CD4-positive, alpha-beta T cell treated with Interferon gamma for 1 hour (primary cell): Measurements from ENCODE around the gene LONP2.
"Not testable (repeated sequence)": the region's sequence is repeated elsewhere in the genome, so short reads cannot be mapped to it uniquely, and the experiment has no call there.

Experiments used
- DNase-seq: peaks from one replicate; pipeline ENCODE4 v3.0.0-alpha.2; 2020

LONP2 gene

DNA sequence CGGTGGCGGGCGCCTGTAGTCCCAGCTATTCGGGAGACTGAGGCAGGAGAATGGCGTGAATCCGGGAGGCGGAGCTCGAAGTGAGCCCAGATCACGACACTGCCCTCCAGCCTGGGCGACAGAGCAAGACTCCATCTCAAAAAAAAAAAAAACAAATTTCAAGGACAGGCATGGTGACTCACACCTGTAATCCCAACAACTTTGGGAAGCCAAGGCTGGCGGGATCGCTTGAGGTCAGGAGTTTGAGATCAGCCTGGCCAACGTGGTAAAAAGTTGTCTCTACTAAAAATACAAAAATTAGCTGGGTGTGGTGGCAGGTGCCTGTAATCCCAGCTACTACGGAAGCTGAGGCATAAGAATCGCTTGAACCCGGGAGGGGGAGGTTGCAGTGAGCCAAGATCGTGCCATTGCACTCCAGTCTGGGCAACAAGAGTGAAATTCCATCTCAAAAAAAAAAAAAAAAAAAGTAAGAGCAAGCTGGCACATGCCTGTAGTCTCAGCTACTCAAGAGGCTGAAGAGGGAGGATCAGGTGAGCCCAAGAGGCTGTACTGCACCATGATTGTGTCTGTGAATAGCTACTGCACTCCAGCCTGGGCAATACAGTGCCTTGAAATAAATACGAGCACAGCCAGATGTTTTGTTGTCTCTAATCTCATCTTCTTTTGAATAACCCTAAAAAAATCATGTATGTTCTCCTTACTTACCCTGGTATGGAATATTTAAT is 126.7 kb downstream of the LONP2 start:
- DNase-seq: not testable (repeated sequence)

GRCh38 chr16:48371393-48371780 is 127.3 kb downstream of the LONP2 start:
- no peak for DNase-seq

DNA sequence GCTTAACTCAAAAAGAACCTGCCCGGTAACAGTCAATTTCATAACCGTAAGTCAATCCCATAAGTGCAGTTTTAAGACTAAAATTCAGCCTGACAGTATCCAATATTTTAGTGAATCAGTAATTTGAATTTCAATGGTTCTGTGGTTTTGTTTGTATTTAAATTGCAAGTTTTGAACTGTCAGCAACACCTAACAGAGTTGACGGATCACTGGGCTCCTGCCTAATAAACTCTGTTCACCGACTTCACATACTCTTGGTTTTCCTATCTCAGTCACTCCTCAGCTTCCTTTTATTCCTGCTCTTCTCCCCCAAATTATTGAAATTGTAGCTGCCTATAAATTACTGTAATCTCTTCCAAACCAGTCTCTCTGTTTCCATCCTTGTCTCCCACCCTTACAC is 128.6 kb downstream of the LONP2 start:
- no peak for DNase-seq

- DNase-seq: no peak
These were observed 129.3 kb downstream of the LONP2 start for GRCh38 chr16:48373258-48374029.

DNA sequence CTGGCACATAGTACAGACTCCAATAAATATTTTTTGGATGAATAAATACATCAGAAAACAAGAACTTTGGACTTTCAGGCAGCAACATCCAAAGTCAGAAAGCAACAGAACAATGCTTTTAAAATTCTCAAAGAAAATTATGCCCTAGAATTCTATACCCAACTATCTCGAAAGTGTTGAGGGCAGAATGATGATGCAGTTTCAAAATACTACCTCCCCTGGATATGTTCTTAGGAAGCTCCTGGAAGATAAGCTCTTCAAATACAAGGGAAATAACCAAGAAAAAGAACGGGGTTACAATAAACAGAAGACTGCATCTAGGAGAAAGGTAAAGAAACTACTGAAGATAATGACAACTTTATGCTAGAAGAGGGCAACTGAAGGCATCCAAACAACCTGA is 130.2 kb downstream of the LONP2 start:
- DNase-seq: no peak

- DNase-seq: not testable (repeated sequence)
These were observed 133.2 kb downstream of the LONP2 start for GRCh38 chr16:48377301-48377700.

DNA sequence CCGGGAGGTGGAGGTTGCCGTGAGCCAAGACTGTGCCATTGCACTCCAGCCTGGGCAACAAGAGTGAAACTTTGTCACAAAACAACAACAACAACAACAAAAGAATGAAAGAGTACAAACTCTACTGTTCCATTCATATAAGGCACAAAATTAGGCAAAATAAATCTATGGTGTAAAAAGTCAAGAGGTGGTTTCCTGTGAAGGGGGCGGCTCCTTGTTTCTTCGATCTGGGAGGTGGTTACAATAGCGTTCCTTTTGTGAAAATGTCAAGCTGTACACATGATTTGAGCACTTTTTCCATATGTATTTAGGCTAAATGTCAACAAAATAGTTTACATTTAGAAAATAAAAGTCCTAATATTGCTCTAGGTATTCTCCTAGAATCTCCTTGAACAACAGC is 134.2 kb downstream of the LONP2 start:
- DNase-seq: no peak

DNA sequence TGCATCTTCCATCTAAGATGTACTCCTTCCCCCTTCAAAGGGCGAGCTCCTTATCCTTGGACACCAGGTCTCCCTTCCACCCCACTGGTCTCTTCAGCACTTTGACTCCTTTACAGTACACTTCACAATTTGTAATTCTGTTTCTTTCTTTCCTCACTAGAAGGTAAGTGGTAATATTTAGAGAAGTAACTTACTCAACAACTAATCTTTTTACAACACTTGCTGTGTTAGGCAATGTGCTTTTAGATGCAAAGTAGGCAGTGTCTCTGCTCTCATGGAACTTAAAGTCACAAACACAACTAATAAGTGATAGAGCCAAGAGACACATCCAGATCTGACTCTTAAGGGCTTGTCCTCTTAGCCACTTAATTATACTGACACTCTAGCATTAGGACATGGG is 134.7 kb downstream of the LONP2 start:
- DNase-seq: no peak

GRCh38 chr16:48381201-48381600 is 137.1 kb downstream of the LONP2 start:
- no peak for DNase-seq

- DNase-seq: no peak
These were observed 138.0 kb downstream of the LONP2 start for GRCh38 chr16:48382131-48382530.

DNA sequence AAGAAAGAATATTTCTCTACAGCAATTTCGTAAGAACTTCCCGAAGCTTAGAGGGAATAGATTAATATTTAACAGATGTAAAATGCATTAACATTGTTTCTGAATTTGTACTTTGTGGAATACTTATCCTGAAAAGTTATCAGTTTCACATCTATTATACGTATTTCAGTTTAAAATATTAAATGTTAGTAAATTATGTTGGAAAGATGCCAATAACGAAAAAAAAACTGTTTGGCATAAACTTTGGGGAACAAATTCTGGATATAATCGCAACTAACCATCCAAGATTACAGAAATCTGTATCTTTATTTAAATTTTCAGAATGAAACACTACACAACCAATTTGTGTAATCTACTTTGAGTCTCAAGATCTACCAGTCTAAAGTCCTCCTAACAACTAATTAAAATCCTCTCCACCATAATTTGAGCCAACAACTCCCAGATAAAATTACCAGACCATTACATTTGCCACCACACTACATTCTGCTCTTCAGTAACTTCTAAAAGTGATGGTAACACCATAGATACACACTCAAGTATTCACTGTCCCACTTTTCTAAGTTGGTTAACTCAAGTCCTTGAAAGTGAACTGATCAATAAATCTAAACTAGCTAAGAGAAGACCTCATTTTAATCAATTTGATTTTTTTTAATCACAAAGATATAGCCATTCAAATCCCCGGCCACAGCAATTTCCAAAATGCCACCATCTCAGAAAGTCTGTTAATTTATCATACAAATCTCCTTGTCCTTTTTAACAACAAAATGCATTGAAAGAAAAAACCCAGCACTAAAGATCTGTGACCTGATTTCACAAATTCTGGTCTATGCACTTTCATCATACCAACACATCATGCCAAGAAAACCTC is 139.1 kb downstream of the LONP2 start:
- DNase-seq: no peak

DNA sequence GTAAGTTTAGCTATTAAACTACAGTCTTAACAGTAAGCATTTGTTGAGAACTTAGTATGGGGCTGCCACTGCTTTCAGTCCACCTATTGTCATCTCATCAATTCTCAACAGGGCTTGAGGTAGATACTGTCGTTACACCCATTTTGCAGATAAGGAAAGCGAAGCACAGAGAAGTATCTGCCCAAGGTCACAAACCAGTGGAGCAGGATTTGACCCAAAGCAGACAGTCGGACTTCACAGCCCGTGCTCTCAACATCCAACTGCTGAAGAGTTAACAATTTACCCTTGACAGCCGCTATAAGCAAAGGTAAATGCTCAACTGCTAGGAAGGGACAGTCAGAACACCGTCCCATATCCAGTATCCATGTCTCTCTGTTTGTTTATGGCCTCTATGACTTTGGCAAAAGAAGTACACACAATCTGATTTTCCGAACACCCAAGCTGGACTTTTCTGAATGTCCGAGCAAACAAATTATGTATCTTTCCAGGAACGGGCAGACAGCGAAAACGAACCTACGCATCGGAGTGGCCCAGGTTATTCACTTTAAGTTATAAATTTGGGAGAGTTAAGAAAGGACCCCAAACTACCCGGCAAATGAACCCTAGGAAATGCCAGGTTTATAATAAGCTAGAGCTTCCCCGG is 139.9 kb downstream of the LONP2 start:
- no peak for DNase-seq

DNA sequence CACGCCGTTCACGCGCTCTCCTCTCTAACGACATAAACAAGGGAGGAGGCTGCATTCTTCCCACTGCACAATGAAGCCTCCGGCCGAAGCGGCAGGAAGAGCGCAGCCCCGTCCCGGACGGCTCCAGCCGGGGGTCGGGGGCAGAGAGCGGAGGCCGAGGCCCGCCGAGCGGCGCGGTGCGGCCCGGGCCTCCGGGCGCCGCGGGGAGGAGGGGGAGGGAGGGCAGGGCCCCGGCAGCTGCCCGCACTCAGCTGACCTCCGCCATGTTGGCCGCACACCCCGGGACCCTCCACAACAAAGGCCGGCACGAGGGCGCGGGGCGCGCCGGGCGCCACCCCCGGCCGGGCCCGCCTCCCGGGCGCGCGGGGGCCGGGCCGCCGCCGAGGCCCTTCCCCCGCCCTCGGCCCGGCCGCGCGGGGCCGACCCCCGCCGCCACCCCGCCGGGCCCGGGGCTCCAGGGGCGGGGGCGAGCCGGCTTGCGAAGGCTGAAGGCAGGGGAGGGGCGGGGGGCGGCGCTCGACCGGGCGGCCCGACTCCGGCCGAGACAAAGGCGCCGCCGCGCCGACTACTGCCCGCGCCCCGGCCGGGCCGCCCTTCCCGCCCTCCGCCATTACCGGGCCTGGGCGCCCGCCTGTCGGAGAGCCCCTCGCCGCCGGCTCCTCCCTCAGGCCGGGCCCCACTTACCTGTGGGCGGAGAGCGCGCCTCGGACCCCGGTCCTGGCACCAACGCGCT is 140.6 kb downstream of the LONP2 start:
- DNase-seq: peak; percentile 36

DNA sequence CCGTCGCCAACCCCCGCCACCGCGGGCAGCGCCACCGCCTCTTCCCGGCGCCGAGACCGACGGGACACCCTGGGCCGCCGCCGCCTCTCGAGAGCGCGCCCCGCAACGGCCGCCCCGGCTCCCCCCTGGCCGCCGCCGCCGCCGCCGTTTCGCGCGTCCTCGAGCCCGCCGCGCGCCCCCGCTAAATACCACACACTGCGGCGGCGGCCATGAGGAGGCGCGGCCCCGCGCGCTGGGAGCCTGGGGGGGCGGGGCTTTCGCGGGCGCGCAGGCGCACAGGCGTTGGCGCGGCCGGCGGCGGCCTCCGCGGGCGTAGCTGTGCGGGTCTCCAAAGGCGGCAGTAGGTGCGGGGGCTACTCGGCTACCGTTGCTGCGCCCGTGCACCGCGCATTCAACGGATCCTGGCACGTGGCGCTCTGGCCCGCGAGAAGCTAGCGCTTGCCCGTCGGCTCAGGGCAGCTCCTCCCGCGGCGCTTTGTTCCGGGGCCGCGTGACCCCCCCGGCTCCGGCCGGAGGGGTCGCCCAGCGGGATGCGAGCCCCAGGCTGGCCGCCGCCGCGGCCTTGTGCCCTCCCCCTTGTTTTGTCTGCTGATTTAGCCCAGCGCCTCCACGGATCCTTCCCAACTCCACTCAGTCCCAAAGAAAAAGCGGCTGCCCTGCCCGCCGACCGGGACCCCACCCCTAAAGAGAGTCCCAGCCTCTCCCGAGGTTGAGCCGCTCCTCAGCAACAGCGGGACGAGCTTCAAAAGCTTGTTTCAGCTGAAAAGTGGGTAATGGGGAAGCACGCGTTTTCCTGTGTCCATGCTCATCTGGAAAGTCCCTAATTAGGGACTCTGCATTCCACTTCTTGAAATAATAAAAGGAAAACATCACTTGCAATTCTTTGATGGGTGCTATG is 141.4 kb downstream of the LONP2 start, which contains the start of gene SIAH1:
SIAH1 (minus strand) TSS at position 161 of the 898 bp plus-strand sequence. CDS start 22,985 bp downstream, outside the sequence.
- DNase-seq: peak; percentile 85

GRCh38 chr16:48386559-48387312 is 142.6 kb downstream of the LONP2 start:
- DNase-seq: no peak

- no peak for DNase-seq
These were observed 148.3 kb downstream of the LONP2 start for GRCh38 chr16:48392407-48392806.

- no peak for DNase-seq
These were observed 149.6 kb downstream of the LONP2 start for GRCh38 chr16:48393485-48394354.

DNA sequence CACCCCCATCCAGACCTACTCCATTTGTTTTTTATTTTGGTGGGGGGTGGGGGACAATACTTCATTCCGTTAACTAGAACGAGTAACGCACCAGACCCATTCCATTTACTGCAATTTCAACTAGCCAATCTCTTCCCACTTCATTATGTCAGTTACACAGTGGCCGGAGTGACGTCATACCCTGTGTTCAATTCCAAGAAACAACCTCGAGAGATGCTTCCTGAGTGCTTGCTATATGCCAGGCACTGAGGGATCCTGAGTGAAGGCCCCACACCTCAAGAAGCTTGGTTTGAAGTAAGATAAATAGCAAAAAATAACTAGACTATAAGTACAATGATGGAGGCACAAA is 150.2 kb downstream of the LONP2 start:
- DNase-seq: no peak

DNA sequence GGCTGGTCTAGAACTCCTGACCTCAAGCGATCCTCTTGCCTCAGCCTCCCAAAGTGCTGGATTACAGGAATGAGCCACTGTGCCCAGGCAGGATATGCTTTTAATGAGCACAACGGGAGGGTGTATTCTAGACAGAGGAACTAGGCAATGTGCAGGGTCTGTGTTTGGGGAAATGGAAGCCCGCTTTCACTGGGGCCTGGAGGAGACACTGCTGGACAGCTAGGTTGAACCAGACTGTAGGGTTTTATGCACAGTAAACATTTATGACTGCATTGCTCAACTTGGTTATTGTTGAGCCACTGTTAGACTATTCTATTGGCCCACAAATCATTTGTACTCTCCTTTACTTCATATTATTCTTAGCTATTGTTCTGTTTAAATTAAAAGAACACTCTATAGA is 151.3 kb downstream of the LONP2 start:
- no peak for DNase-seq
